Astrocyte (in vitro differentiated cells and primary cell): ENCODE results near the gene DNAH1.

Source experiments
- CTCF ChIP-seq: IDR thresholded peaks from 2 replicates; pipeline ENCODE4 v1.5.1; 2011; ENCODE audit warnings: low read depth, mild to moderate bottlenecking, inconsistent platforms, low read length, moderate library complexity; ENCODE audit not compliant: insufficient read depth
- EZH2 ChIP-seq: IDR thresholded peaks from 2 replicates; pipeline ENCODE4 v1.6.1; 2012; ENCODE audit warnings: mild to moderate bottlenecking, low read length, inconsistent platforms; ENCODE audit not compliant: insufficient read depth

- TF ChIP-seq CTCF (no peak), EZH2 (no peak)
These were observed 125.1 kb downstream of the DNAH1 start for GRCh38 chr3:52441091-52441771.
